WTC11 (cell line): ENCODE results near the gene REEP1.

ENCODE experiments used
- ATF1 ChIP-seq: sonication (generic); formaldehyde crosslinking; IDR thresholded peaks from 2 replicates; pipeline ENCODE4 v1.8.1; 2023; ENCODE audit warnings: mild to moderate bottlenecking, moderate library complexity, missing genetic modification reagents
- ATF6 ChIP-seq: sonication (generic); formaldehyde crosslinking; IDR thresholded peaks from 2 replicates; pipeline ENCODE4 v1.8.1; 2023; ENCODE audit warnings: mild to moderate bottlenecking, missing genetic modification reagents
- FOXP1 ChIP-seq: sonication (generic); formaldehyde crosslinking; IDR thresholded peaks from 2 replicates; pipeline ENCODE4 v1.8.0; 2022; ENCODE audit warnings: missing genetic modification reagents, mild to moderate bottlenecking, moderate library complexity, borderline replicate concordance
- KAT7 ChIP-seq: sonication (generic); formaldehyde crosslinking; IDR thresholded peaks from 2 replicates; pipeline ENCODE4 v1.8.1; 2023; ENCODE audit warnings: missing genetic modification reagents, mild to moderate bottlenecking, borderline replicate concordance
- NR3C1 ChIP-seq: sonication (generic); formaldehyde crosslinking; conservative IDR thresholded peaks from 2 replicates; pipeline ENCODE4 v1.8.1; 2023; ENCODE audit warnings: low read depth, mild to moderate bottlenecking, missing genetic modification reagents
- TCF7 ChIP-seq: sonication (generic); formaldehyde crosslinking; IDR thresholded peaks from 2 replicates; pipeline ENCODE4 v1.8.0; 2022; ENCODE audit warnings: mild to moderate bottlenecking, low read depth, missing genetic modification reagents, moderate library complexity
- TEAD4 ChIP-seq: sonication (generic); formaldehyde crosslinking; IDR thresholded peaks from 2 replicates; pipeline ENCODE4 v1.8.0; 2022; ENCODE audit warnings: mild to moderate bottlenecking, missing genetic modification reagents
- USF2 ChIP-seq: sonication (generic); formaldehyde crosslinking; IDR thresholded peaks from 2 replicates; pipeline ENCODE4 v1.8.1; 2023; ENCODE audit warnings: mild to moderate bottlenecking, missing genetic modification reagents, moderate library complexity
- ZSCAN18 ChIP-seq: fragments of 250-450 bp; sonication (Bioruptor Pico); IDR thresholded peaks from 2 replicates; pipeline ENCODE4 v2.1.2; 2022; ENCODE audit warnings: mild to moderate bottlenecking, moderate library complexity
- TF ChIP-seq, protein P1 (sequence below): fragments of 200-600 bp; IDR thresholded peaks from 2 replicates; pipeline ENCODE4 v1.8.0; 2022; ENCODE audit warnings: antibody characterized with exemption
- TF ChIP-seq, protein P2 (sequence below): sonication (generic); formaldehyde crosslinking; IDR thresholded peaks from 2 replicates; pipeline ENCODE4 v1.8.0; 2022; ENCODE audit warnings: missing genetic modification reagents
- TF ChIP-seq, protein P3 (sequence below): sonication (generic); formaldehyde crosslinking; IDR thresholded peaks from 2 replicates; pipeline ENCODE4 v1.8.1; 2022; ENCODE audit warnings: missing genetic modification reagents, borderline replicate concordance

GRCh38 chr2:86204458-86204857 lies 133.0 kb downstream of the REEP1 start:
- TF ChIP-seq, protein P1, sequence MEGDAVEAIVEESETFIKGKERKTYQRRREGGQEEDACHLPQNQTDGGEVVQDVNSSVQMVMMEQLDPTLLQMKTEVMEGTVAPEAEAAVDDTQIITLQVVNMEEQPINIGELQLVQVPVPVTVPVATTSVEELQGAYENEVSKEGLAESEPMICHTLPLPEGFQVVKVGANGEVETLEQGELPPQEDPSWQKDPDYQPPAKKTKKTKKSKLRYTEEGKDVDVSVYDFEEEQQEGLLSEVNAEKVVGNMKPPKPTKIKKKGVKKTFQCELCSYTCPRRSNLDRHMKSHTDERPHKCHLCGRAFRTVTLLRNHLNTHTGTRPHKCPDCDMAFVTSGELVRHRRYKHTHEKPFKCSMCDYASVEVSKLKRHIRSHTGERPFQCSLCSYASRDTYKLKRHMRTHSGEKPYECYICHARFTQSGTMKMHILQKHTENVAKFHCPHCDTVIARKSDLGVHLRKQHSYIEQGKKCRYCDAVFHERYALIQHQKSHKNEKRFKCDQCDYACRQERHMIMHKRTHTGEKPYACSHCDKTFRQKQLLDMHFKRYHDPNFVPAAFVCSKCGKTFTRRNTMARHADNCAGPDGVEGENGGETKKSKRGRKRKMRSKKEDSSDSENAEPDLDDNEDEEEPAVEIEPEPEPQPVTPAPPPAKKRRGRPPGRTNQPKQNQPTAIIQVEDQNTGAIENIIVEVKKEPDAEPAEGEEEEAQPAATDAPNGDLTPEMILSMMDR = no peak
- TF ChIP-seq, protein P2, sequence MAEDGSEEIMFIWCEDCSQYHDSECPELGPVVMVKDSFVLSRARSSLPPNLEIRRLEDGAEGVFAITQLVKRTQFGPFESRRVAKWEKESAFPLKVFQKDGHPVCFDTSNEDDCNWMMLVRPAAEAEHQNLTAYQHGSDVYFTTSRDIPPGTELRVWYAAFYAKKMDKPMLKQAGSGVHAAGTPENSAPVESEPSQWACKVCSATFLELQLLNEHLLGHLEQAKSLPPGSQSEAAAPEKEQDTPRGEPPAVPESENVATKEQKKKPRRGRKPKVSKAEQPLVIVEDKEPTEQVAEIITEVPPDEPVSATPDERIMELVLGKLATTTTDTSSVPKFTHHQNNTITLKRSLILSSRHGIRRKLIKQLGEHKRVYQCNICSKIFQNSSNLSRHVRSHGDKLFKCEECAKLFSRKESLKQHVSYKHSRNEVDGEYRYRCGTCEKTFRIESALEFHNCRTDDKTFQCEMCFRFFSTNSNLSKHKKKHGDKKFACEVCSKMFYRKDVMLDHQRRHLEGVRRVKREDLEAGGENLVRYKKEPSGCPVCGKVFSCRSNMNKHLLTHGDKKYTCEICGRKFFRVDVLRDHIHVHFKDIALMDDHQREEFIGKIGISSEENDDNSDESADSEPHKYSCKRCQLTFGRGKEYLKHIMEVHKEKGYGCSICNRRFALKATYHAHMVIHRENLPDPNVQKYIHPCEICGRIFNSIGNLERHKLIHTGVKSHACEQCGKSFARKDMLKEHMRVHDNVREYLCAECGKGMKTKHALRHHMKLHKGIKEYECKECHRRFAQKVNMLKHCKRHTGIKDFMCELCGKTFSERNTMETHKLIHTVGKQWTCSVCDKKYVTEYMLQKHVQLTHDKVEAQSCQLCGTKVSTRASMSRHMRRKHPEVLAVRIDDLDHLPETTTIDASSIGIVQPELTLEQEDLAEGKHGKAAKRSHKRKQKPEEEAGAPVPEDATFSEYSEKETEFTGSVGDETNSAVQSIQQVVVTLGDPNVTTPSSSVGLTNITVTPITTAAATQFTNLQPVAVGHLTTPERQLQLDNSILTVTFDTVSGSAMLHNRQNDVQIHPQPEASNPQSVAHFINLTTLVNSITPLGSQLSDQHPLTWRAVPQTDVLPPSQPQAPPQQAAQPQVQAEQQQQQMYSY (CRISPR knock-in tag) = no peak
- no peak for TF ChIP-seq NR3C1
- TF ChIP-seq ATF6 (CRISPR knock-in tag) = no peak
- TF ChIP-seq FOXP1 (CRISPR knock-in tag) = no peak
- no peak for TF ChIP-seq USF2 (CRISPR knock-in tag)
- no peak for TF ChIP-seq TEAD4 (CRISPR knock-in tag)
- TF ChIP-seq ZSCAN18 (CRISPR knock-in tag) = no peak
- TF ChIP-seq TCF7 (CRISPR knock-in tag) = no peak
- no peak for TF ChIP-seq ATF1 (CRISPR knock-in tag)
- TF ChIP-seq, protein P3, sequence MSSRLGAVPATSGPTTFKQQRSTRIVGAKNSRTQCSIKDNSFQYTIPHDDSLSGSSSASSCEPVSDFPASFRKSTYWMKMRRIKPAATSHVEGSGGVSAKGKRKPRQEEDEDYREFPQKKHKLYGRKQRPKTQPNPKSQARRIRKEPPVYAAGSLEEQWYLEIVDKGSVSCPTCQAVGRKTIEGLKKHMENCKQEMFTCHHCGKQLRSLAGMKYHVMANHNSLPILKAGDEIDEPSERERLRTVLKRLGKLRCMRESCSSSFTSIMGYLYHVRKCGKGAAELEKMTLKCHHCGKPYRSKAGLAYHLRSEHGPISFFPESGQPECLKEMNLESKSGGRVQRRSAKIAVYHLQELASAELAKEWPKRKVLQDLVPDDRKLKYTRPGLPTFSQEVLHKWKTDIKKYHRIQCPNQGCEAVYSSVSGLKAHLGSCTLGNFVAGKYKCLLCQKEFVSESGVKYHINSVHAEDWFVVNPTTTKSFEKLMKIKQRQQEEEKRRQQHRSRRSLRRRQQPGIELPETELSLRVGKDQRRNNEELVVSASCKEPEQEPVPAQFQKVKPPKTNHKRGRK (CRISPR knock-in tag) = no peak
- no peak for TF ChIP-seq KAT7 (CRISPR knock-in tag)
